CD14-positive monocyte (primary cell): ENCODE measurements around the gene NHS. TPM values are rescaled to one million over a fixed set of nuclear protein-coding genes. Genes with fewer than 3 reads are reported as not detected.

Source experiments
- DNase-seq, 3 donors: peaks; one replicate each; pipeline ENCODE4 v3.0.0-alpha.2; 2011 to 2022
- H2AFZ ChIP-seq: 2 replicates; pipeline ENCODE4 v1.6.0; 2012; ENCODE audit warnings: mild to moderate bottlenecking, low read depth, low read length, inconsistent platforms; ENCODE audit not compliant: insufficient read depth, poor library complexity, severe bottlenecking
- H3K27ac ChIP-seq, 2 donors: 1 replicate in 1 of 2; 2 replicates in 1 of 2; pipeline ENCODE4 v1.5.1; 2012 to 2013; ENCODE audit warnings: low read length in 2 of 2, control low read depth in 1 of 2, inconsistent platforms in 1 of 2, low read depth in 1 of 2, mild to moderate bottlenecking in 1 of 2
- H3K27me3 ChIP-seq, 2 donors: one replicate each; pipeline versions ENCODE4 v1.6.0 to v1.6.1; 2011 to 2013; ENCODE audit warnings: low read length in 2 of 2; ENCODE audit not compliant: control insufficient read depth in 2 of 2, insufficient read depth in 2 of 2
- H3K36me3 ChIP-seq, 2 donors: replicated peaks in 1 of 2; 1 replicate in 1 of 2; 2 replicates in 1 of 2; pipeline versions ENCODE4 v1.5.1 to v1.6.1; 2012 to 2013; ENCODE audit warnings: low read length in 2 of 2, control low read depth in 1 of 2, inconsistent platforms in 1 of 2, mild to moderate bottlenecking in 1 of 2; ENCODE audit not compliant: insufficient read depth in 2 of 2, control insufficient read depth in 1 of 2
- H3K4me1 ChIP-seq, 2 donors: 1 replicate in 1 of 2; 2 replicates in 1 of 2; pipeline versions ENCODE4 v1.5.1 to v1.6.1; 2012 to 2013; ENCODE audit warnings: low read length in 2 of 2, control low read depth in 1 of 2, inconsistent platforms in 1 of 2, mild to moderate bottlenecking in 1 of 2, moderate library complexity in 1 of 2; ENCODE audit not compliant: insufficient read depth in 2 of 2, control insufficient read depth in 1 of 2
- H3K4me2 ChIP-seq: replicated peaks from 2 replicates; pipeline ENCODE3; 2012; ENCODE audit warnings: low read length, moderate library complexity, mild to moderate bottlenecking; ENCODE audit not compliant: poor library complexity, severe bottlenecking; ENCODE audit errors: extremely low read depth
- H3K4me3 ChIP-seq, 3 experiments: fragments of 200-600 bp in 1 of 3; sonication (generic) in 1 of 3; replicated peaks in 1 of 3; 1 replicate in 2 of 3; 2 replicates in 1 of 3; pipeline ENCODE4 v1.5.1; 2011 to 2013; ENCODE audit warnings: low read length in 3 of 3, mild to moderate bottlenecking in 3 of 3, control low read depth in 2 of 3, low read depth in 2 of 3, inconsistent platforms in 1 of 3, moderate library complexity in 1 of 3
- H3K79me2 ChIP-seq: 2 replicates; pipeline ENCODE4 v1.6.0; 2012; ENCODE audit warnings: mild to moderate bottlenecking, control low read depth, inconsistent platforms, low read length, moderate library complexity; ENCODE audit not compliant: insufficient read depth
- H3K9ac ChIP-seq: 2 replicates; pipeline ENCODE4 v1.6.0; 2017; ENCODE audit warnings: low read length, mild to moderate bottlenecking; ENCODE audit not compliant: insufficient read depth, poor library complexity, severe bottlenecking
- H3K9me3 ChIP-seq, 2 donors: replicated peaks in 1 of 2; 1 replicate in 1 of 2; 2 replicates in 1 of 2; pipeline versions ENCODE4 v1.5.1 to v1.6.1; 2012 to 2013; ENCODE audit warnings: low read length in 2 of 2, control low read depth in 1 of 2; ENCODE audit not compliant: control insufficient read depth in 1 of 2, insufficient read depth in 1 of 2
- H4K20me1 ChIP-seq: 2 replicates; pipeline ENCODE4 v1.6.0; 2012; ENCODE audit warnings: mild to moderate bottlenecking, low read length, control low read depth, moderate library complexity; ENCODE audit not compliant: insufficient read depth
- H3K27ac Mint-ChIP-seq, 7 donors: one replicate each; pipeline ENCODE4 v1.8.0; 2020; ENCODE audit warnings: mild to moderate bottlenecking in 7 of 7, mixed read lengths in 7 of 7, moderate library complexity in 6 of 7, inconsistent platforms in 2 of 7
- H3K27me3 Mint-ChIP-seq, 3 donors: one replicate each; pipeline ENCODE4 v1.8.0; 2021 to 2022; ENCODE audit warnings: low read depth in 3 of 3, mild to moderate bottlenecking in 3 of 3, mixed read lengths in 3 of 3, moderate library complexity in 3 of 3, inconsistent platforms in 1 of 3
- H3K36me3 Mint-ChIP-seq, 2 donors: one replicate each; pipeline ENCODE4 v1.8.0; 2020; ENCODE audit warnings: mixed read lengths in 2 of 2, inconsistent platforms in 1 of 2, mild to moderate bottlenecking in 1 of 2
- H3K4me1 Mint-ChIP-seq: one replicate; pipeline ENCODE4 v1.8.0; 2020; ENCODE audit warnings: mild to moderate bottlenecking, mixed read lengths
- H3K4me3 Mint-ChIP-seq, 2 donors: one replicate each; pipeline ENCODE4 v1.8.0; 2020; ENCODE audit warnings: mild to moderate bottlenecking in 2 of 2, mixed read lengths in 2 of 2, moderate library complexity in 1 of 2
- H3K9me3 Mint-ChIP-seq, 7 donors: one replicate each; pipeline ENCODE4 v1.8.0; 2020 to 2022; ENCODE audit warnings: mixed read lengths in 7 of 7, mild to moderate bottlenecking in 6 of 7, moderate library complexity in 6 of 7, inconsistent platforms in 2 of 7
- CTCF ChIP-seq: fragments of 200-600 bp; IDR thresholded peaks from one replicate; pipeline ENCODE4 v1.8.0; 2022; ENCODE audit warnings: antibody characterized with exemption, mild to moderate bottlenecking
- WGBS: methylation state at CpG from one replicate; pipeline ENCODE4 v1.1.5; 2013; ENCODE audit warnings: missing lambda C conversion rate; ENCODE audit not compliant: insufficient coverage; 5-methylcytosine and 5-hydroxymethylcytosine counted together
- intact Hi-C, 2 donors: fragments of 100-400 bp; cut with micrococcal nuclease; formaldehyde crosslinking; loops; one replicate each; pipeline versions ENCODE4 v1.15.0 to v1.15.1; 2023
- polyA plus RNA-seq, 3 donors: library from polyadenylated mRNA; depleted of rRNA in 1 of 3; unstranded in 2 of 3; stranded (reverse) in 1 of 3; fragments of 300-500 nt in 2 of 3; fragments of >200 nt in 1 of 3; fragmentation: Illumina TruSeq in 2 of 3; gene quantifications; 1 replicate in 2 of 3; 2 replicates in 1 of 3; pipeline ENCODE4 v1.2.3, GENCODE V29; 2012 to 2021

NHS gene
- polyA plus RNA-seq, 3 donors = 0.86 to 1.8 (median 1.3) TPM

- no peak overlapping the region for H3K4me2 ChIP-seq
- H3K4me3 Mint-ChIP-seq = no peak overlapping the region
- H3K27me3 ChIP-seq = peaks cover 0 to 5% of the 10 kb centered on the region in 2 donors
Observed at GRCh38 chrX:17453788-17454187, 78.8 kb downstream of the NHS start.

GRCh38 chrX:17456526-17456925, 81.5 kb downstream of the NHS start:
- H3K9me3 Mint-ChIP-seq = peaks cover 0 to 3% (median 0%) of the 10 kb centered on the region in 7 donors
- H3K79me2 ChIP-seq = no peaks in the 10 kb centered on the region
- DNase-seq = no peak
- H3K4me3 Mint-ChIP-seq = no peak overlapping the region
- no peak for TF ChIP-seq CTCF
- no peak overlapping the region for H3K27ac Mint-ChIP-seq
- H3K9me3 ChIP-seq = no peaks in the 10 kb centered on the region
- H3K36me3 ChIP-seq = no peaks in the 10 kb centered on the region
- peaks cover 4 to 10% (median 6%) of the 10 kb centered on the region in 3 donors for H3K27me3 Mint-ChIP-seq
- H3K4me1 ChIP-seq = no peaks in the 10 kb centered on the region
- no peaks in the 10 kb centered on the region for H3K36me3 Mint-ChIP-seq
- intact Hi-C loops = no loop called here
- no peaks in the 10 kb centered on the region for H3K4me1 Mint-ChIP-seq
- no peak overlapping the region for H3K9ac ChIP-seq
- no peaks in the 10 kb centered on the region for H4K20me1 ChIP-seq
- H3K4me3 ChIP-seq = no peak overlapping the region
- H3K27ac ChIP-seq = no peak overlapping the region
- H3K4me2 ChIP-seq = no peak overlapping the region
- peaks cover 0 to 7% of the 10 kb centered on the region in 2 donors for H3K27me3 ChIP-seq
- WGBS = 100% methylated on average over 1 of the region's 6 CpGs
- no peak overlapping the region for H2AFZ ChIP-seq

More at GRCh38 chrX:17453788-17454187, 78.8 kb downstream of the NHS start:
- Mint-ChIP-seq H3K36me3 (no peaks in the 10 kb centered on the region), H3K27me3 (peaks cover 4 to 7% (median 5%) of the 10 kb centered on the region in 3 donors), H3K9me3 (peaks cover 0 to 5% (median 0%) of the 10 kb centered on the region in 7 donors), H3K4me1 (no peaks in the 10 kb centered on the region), H3K27ac (no peak overlapping the region)
- H4K20me1 ChIP-seq = no peaks in the 10 kb centered on the region
- no peaks in the 10 kb centered on the region for H3K79me2 ChIP-seq
- no peak for TF ChIP-seq CTCF
- no peak for DNase-seq
- H3K27ac ChIP-seq = no peak overlapping the region
- no peaks in the 10 kb centered on the region for H3K36me3 ChIP-seq
- H3K4me3 ChIP-seq = no peak overlapping the region
- H3K4me1 ChIP-seq = no peaks in the 10 kb centered on the region
- H2AFZ ChIP-seq = no peak overlapping the region
- no peaks in the 10 kb centered on the region for H3K9me3 ChIP-seq
- intact Hi-C loops = no loop called here
- no peak overlapping the region for H3K9ac ChIP-seq
